Endothelial cell of umbilical vein (primary cell): ENCODE results near the gene TTC27.

ENCODE experiments used
- EZH2 ChIP-seq: IDR thresholded peaks from 2 replicates; pipeline ENCODE4 v1.6.1; 2012; ENCODE audit warnings: borderline replicate concordance, low read depth, mild to moderate bottlenecking, moderate library complexity, low read length, inconsistent platforms; ENCODE audit not compliant: severe bottlenecking
- JUN ChIP-seq: IDR thresholded peaks from 2 replicates; pipeline ENCODE4 v1.6.1; 2011; ENCODE audit warnings: borderline replicate concordance, low read depth; ENCODE audit not compliant: insufficient read length, insufficient read depth
- POLR2A ChIP-seq: IDR thresholded peaks from 2 replicates; pipeline ENCODE4 v1.6.1; 2012; ENCODE audit warnings: low read depth, mild to moderate bottlenecking, control low read depth, low read length
- POLR2AphosphoS5 ChIP-seq: IDR thresholded peaks from 2 replicates; pipeline ENCODE4 v1.6.1; 2012; ENCODE audit warnings: low read depth, mild to moderate bottlenecking, control low read depth, low read length, moderate library complexity; ENCODE audit not compliant: insufficient read depth
- TF ChIP-seq, protein P1 (sequence below), 2 donors: IDR thresholded peaks; 1 replicate in 1 of 2; 2 replicates in 1 of 2; pipeline ENCODE4 v1.5.1; 2011; ENCODE audit warnings: low read length in 2 of 2, mild to moderate bottlenecking in 2 of 2, moderate library complexity in 2 of 2, control low read depth in 1 of 2, inconsistent platforms in 1 of 2, low read depth in 1 of 2; ENCODE audit not compliant: insufficient read depth in 1 of 2; ENCODE audit errors: extremely low read depth in 1 of 2

DNA sequence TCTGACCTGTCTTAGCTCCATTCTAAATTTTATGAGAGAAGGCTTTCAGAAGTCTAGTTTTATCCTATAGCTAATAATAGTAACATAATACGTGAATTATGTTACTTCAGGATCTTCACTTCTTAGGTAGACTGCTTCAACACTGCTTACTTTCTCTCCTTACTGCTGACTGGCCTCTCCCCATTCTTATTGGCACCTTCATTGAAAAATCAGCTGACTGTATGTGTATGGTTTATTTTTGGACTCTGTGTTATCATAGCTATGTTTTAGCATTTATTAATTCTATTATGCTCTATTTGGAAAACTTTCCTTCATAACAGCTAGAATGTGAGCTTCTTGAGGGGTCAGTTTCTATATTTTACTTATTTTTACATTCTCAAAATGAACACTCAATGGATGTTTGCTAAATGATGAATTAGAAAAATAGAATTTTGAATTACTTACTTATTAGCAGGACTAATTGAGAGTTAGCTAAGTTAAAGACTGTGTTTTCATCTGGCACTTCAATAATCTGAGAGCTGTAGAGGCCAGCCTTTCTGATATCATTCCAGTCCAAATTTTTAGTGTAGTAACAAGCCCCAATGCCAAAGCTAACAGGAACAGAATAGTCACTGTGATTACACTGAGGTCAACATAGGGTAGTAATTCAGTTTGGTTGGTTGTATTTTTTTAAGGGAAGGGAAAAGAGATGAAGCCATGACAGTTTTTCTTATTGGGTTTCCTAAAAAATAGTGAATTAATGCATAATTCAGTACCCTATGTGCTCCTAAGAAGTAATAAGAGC is 92.3 kb downstream of the TTC27 start:
- TF ChIP-seq EZH2 (no peak), POLR2A (no peak), JUN (no peak), POLR2AphosphoS5 (no peak)
- TF ChIP-seq, protein P1, sequence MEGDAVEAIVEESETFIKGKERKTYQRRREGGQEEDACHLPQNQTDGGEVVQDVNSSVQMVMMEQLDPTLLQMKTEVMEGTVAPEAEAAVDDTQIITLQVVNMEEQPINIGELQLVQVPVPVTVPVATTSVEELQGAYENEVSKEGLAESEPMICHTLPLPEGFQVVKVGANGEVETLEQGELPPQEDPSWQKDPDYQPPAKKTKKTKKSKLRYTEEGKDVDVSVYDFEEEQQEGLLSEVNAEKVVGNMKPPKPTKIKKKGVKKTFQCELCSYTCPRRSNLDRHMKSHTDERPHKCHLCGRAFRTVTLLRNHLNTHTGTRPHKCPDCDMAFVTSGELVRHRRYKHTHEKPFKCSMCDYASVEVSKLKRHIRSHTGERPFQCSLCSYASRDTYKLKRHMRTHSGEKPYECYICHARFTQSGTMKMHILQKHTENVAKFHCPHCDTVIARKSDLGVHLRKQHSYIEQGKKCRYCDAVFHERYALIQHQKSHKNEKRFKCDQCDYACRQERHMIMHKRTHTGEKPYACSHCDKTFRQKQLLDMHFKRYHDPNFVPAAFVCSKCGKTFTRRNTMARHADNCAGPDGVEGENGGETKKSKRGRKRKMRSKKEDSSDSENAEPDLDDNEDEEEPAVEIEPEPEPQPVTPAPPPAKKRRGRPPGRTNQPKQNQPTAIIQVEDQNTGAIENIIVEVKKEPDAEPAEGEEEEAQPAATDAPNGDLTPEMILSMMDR (IDR thresholded peaks at IDR 0.05; ENCODE audit: extremely low read depth in 1 of 2, insufficient read depth in 1 of 2, low read depth in 1 of 2, low read length in 2 of 2) = no peak
